Activated naive CD4-positive, alpha-beta T cell treated with Interleukin-2 at 50 U/mL for 16 hours (primary cell): ENCODE results near the gene DYSF.

ENCODE experiments used
- DNase-seq: peaks from one replicate; pipeline ENCODE4 v3.0.0-alpha.2; 2020

Gene DYSF

DNA sequence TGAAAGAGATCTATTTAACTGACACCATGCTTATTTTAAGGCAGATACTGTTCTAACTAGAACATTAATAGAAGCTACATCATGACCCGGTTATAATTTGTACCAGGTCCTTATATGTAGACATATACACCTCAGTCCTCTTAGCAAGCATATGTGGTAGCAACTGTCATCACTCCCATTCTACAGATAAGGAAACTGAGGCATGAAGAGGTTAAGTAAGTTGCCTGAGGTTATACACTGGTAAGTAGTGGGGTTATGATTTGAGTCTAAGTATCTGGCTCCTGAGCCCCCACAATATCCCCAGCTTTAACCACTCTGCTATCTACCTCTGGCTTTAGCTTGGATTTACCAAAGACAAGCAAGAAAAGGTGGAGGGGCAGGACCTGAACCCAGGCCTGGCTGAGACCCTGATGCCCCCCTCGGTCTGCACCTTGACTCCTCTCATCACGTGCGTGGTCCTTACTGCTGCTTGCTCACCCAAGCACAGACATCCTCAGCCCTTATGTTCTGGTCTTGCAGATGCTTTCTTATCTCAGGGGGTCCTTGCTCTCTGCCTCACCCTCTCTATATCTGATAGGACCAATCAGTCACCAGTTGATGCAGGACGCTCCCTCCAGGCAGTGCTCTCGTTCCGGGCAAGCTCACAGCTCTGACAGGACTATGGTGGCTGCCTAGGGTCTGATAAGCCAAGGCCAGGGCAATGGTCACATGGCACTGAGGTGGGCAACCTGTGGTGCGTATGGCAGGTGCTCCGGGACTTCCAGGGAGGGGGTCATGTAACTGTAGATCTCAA is 4.0 kb downstream of the DYSF start:
- no peak for DNase-seq

GRCh38 chr2:71457923-71458322 is 4.6 kb downstream of the DYSF start:
- no peak for DNase-seq

DNA sequence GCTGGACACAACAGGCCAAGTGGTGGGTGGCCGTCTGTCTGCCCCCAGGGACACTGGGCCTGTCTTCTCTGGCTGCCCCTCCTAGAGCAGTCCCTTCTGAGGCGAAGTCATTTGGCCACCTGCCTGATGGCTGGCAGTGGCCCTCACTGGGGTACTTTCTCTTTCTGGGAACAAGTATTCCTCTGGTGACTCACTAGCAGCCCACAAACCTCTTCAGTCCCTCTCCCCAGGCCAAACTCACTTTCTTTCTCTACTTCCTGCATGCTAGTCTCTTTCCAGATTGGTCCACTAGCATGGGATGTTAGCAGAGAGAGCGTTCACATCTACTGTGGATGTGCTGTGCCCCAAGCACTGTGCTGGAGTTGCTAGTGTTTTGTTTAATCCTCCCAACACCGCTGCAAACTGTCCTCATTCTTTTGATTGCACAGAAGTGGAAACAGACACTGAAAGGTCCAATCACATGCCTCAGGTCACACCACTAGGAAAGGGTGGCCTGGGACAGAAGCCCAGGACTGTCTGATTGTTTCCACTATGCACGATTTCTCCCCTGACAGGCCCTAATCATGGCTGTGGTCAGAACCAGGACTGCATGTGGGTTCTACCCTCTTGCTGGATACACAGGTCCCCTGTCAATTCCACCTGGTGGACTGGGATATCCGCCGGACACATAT is 5.2 kb downstream of the DYSF start:
- DNase-seq = no peak

DNA sequence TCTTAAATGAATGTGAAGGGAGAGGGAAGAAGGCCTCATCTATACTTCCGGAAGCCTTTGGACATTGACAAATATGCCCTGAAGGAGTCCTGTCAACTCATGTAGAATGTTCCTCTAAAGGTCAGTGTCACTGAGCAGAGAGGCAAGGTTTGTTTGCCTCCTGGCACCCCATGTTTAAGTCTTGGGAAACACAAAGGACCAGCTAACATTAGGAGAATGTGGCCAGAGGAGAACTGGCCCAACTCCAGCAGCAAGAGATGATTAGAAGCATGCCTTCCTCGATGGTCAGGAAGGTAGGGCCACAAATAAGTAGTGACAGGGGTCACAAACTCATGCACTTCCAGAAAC is 5.7 kb downstream of the DYSF start:
- no peak for DNase-seq

GRCh38 chr2:71460056-71460455 is 6.7 kb downstream of the DYSF start:
- no peak for DNase-seq

- no peak for DNase-seq
Observed at GRCh38 chr2:71460595-71461303, 7.4 kb downstream of the DYSF start.

DNA sequence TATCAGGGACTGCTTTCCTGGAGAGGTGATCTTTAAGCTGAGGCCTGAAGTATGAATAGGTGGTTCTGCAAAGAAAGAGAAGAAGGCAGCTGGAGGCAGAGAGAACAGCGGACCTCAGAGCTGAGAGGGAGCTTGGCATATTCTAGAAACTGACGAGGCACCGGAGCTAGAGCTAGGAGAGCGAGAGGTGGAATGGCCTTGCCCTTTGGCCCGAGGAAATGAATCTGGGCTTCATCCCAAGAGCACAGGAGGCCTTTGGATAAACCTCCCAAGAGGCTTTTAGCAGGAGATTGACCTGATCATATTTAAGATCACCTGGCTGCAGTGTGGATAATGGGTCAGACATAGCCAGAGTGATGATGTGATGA is 7.9 kb downstream of the DYSF start:
- no peak for DNase-seq

DNA sequence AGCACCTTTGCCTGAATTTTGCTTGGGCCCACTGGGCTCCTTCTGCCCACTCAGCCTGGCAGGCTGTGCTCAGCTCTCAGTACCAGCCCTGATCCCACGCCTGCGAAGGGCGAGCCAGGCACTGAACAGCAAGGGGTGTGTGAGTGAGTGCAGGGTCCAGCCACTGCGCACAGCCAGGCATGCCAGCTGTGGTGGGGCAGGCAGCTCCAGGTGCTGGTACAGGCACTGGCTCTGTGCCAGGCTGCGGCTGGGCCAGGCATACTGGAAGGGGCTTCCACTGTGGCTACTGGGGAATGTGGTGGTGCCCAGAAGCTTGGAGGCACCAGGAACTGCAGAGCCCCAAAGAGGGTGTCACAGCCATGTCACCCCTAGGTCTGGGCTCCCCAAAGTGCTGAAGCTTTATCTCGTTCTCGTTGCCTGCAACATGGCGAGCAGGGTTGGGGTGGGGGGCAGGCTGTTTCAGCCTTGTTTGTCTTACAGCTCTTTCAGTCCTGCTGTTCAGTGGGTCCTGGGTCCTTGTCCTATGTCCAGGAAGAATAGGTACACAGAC is 8.8 kb downstream of the DYSF start:
- no peak for DNase-seq

DNA sequence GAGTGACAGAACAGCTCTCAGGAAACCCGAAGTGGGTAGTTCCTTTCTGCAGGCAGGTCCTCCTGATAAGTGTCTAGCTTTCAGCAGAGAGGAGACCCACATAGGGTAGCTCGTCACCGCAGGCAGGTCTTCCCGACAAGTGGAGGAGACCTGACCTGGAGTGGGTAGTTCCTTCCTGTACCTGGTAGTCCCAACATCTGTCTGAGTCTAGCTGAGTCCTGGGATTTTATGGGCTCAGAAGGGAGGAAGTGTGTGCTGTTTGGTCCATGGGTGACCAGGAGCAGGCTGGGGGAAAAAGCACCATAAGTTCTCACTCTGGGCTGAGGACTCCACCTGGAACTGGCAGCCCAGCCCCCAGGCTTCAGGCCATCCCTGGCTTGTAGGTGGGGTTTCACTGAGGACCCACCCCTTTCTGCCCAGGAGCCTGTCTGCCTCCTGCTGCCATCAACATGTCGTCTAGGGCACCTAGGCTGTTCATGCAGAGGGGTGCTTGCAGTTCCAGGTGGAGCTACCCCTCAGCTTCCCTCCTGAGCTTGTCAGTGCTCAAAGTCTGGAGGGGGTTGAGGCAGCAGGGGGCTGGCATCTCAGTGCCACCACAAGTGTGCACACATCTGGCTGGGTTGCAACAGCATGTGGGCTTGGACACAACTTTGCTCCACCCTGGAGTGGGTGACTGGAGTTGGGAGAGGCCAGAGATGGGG is 9.4 kb downstream of the DYSF start:
- no peak for DNase-seq

- DNase-seq = no peak
Observed at GRCh38 chr2:71463342-71463654, 9.9 kb downstream of the DYSF start.

GRCh38 chr2:71464389-71464788 is 11.0 kb downstream of the DYSF start:
- DNase-seq = no peak

GRCh38 chr2:71465356-71465755 is 12.0 kb downstream of the DYSF start:
- no peak for DNase-seq

DNA sequence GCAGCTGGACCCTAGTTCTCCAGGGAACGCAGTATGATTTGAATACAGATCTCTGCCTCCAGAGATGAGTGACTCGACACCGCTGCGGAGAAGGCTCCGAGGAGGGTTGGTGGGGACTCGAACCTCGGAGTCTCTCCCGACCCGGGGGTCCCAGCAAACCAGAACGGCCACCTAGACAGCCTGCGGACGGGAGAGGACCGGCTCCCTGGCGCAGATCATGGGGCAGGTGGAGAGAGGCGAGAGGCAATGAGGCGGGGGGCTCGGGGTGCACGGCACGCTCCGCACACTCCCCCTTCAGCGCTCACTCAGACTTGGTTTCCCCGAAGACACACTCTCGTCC is 12.6 kb downstream of the DYSF start:
- no peak for DNase-seq

DNA sequence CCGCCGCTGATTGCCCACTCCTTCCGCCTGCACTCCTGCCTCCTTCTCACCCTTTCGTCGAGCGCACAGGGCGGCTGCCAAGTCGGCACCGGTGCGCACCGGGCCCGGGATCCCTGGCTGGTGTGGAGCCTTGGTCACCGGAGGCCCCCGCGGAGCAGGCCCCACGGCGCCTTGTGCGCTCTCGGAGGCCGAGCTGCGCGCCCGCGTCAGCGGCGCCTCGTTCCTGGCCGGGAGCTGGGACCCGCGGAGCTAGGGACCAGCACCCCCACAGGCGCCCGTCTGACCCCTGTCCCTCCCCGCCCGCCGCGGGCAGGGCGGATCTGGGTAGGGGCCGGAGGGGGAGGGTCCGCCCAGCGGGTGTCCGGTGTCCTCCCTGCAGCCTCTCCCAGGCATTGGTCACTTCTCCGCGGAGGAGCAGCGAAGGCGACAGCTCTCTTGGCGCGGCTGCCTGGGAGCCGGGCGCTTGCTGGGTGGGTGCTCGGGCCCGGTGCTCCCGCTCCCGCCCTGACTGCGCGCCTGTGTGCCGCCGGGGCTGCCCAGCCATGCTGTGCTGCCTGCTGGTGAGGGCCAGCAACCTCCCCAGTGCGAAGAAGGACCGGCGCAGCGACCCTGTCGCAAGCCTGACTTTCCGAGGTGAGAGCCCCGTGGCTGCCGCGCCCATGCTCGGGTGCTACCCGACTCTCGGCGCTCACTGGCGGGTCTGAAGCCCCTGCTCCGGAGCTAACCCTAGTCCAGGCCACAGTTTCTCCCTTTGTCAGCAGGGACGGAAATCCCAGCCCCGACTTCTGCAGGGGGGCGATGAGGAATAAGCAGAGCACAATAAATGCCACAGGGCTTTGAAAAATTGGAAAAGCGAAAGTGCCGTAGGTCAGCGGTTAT is 13.2 kb downstream of the DYSF start:
- DNase-seq = no peak

- no peak for DNase-seq
Observed at GRCh38 chr2:71467180-71467815, 13.9 kb downstream of the DYSF start.

DNA sequence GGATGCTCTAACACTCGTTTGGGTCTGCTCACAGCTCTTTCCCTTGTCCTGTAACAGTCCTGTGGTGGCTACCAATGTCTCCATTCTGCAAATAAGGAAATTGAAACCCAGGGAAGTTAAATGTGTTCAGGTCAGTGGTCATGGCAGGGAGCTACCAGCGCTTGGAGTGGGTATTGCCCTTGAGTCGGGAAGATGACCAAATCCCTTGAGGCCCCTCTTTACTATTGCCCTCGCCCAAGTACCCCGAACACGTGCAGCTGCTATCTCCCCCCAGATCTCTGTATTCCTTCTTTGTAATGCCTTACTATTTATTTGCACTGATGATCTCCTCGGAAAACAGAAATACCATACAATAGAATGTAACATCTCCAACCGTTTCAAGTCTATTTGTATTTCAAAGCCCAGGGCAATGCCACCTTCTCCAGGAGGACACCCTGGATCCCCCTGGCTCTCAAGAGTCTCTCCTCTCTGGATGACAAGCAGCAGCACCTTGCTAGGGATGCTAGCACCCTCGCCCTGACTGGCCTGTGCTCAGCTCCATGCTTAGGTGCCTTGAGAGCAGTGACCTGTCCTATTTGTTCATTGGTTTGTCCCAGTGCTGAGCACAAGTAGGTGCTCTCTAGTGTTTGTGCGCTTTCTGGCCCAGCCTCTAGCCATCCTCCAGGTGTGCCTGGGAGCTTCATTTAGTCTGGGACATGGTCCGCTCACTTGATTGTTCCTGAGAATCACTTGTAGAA is 15.1 kb downstream of the DYSF start:
- no peak for DNase-seq

DNA sequence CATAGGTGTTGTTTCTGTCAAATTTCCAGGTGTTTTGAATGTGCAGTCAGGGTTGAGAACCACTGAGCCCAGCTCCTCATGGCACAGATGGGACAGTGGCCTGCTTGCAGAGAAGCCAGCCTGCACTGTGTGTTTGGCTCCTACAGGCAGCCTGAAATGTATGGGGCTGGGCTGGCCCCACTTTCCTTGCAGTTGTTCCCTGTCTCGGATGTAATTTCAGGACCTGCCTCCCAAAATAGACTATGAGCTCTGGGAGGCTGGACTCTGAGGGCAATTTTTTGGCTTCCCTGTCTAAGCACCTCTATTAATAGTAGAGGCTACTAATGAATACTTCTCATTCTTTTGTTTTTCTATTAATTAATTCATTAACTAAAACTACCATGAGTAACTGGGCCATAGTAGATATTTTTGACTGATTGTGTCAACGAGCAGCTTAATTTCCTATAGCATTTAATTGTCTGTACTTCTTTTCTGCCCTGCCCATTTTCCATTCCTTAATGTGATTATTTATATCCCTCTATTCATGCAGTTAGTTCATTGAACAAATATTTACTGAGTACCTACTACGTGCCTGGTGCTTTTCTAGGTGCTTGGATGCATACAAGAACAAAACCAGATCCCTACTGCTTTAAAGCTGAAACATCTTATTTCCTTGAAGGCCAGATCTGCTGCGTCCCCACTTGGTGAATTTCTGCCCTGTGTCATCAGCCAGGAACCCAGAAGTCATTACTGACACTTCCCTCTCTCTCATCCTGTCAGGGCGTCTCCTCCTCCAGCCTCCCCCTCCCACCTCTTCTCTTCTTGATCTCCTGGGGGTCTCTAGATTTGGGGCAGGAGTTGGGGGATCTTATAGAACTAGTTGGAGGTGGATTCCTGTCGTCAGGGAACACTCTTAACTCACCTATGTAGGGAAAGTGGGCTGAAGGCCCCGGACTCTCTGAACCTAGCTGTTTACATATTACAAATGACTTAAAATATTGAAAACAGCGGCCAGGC is 16.3 kb downstream of the DYSF start:
- no peak for DNase-seq

- no peak for DNase-seq
Observed at GRCh38 chr2:71471276-71471675, 17.9 kb downstream of the DYSF start.

DNA sequence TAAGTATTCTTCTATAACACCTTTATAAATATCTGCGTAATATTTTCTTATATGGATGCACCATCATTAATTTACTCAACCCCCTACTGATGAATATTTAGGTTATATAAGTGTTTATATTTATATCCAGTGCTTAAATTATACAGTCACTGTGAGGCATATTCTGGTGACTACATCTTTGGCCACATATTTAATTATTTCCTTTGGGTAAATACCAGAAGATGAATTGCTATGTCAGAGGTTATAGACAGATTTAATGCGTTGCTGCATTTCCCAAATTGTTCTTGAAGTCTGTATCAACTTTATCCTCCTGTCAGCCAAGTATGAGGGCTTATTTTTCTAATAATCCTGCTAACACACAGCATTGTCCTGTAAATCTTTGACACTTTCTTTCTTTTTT is 18.7 kb downstream of the DYSF start:
- no peak for DNase-seq
